HG02973 (cell line): ENCODE results near the gene TMIE.
"Not testable (repeated sequence)": the region's sequence is repeated elsewhere in the genome, so short reads cannot be mapped to it uniquely, and the experiment has no call there.

ENCODE experiments used
- ATAC-seq: cut with Tn5 transposase; IDR thresholded peaks from one replicate; pipeline ENCODE4 v1.9.1; 2021; ENCODE audit warnings: moderate library complexity; ENCODE audit not compliant: unreplicated experiment

TMIE gene

DNA sequence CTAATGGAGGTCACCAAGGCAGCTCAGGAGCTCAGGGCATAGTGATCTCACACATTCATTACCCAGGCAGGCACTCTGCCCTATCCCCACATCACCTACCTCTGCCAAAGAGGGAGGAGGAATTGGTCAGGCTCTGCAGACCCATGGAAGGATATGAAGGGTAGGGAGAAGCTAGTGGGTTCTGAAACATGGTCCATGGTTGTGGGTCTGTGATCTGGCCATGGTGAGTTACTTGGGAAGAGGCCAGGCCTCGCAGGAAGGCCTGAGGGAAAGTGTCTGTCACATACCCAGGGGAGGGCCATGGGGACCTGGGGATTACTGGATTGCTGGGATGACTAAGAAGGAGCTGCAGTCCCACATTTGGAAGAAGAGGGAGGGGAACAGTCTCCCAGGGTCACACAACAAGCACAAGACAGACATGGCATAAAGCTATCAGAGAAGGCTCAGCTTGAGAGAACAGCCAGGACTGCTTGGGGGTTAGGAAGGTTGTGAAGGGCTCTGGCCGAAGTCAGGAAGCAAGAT lies 17.9 kb downstream of the TMIE start:
- no peak for ATAC-seq

DNA sequence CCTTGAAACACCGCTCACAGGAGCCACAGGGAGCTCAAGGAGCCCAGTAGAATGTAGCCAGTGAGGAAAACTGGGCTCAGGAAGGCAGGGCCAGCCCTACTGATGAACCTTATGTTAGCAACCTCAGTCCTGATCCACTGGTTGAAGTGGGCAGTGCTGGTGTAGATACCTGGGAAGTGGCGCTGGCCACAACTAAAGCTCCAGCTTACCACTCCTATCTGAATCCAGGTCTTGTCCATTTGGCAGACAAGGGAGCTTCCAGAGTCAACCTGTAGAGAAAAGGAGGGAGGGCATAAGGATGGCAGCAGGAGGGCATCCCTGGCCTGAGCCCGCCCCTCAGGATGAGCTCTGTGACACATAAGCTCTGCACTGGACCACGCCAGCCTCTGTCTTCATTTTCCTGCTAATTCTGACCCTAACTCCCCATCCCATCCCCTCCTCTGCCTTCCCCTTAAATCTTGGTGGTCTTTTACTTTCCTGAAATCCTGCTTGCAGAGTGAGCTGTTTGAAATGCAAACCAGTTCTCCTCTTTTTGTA lies 18.6 kb downstream of the TMIE start:
- no peak for ATAC-seq

DNA sequence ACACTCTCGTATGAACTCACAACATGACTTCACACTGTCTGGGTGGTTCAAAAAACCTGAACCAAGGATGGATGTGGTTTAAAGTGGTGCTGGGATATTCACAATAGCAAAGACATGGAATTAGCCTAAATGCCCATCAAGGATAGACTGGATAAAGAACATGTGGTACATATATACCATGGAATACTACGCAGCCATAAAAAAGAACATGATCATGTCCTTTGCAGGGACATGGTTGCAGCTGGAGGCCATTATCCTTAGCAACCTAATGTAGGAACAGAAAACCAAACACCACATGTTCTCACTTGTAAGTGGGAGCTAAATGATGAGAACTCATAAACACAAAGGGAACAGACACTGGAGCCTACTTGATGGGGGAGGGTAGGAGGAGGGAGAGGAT lies 19.8 kb downstream of the TMIE start:
- no peak for ATAC-seq

- ATAC-seq: no peak
These were observed 21.3 kb downstream of the TMIE start for GRCh38 chr3:46722443-46722842.

DNA sequence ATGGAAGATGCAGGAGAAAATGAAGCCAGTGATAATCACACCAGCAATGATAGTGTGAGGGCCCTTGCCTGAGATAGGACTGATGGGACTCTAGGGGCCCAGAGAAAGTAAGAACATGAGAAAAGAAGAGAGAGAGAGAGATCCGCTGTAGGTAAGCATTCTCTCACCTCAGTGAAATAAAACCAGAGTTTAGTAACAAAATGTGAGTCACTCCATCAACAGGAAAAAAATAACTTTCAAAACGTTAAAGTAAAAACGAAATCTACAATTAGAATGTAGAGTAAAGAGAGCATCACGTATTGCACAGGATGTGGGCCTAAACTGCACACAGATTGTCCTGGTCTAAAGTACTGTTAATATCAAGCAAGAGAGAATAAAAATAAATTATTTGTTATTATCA lies 23.2 kb downstream of the TMIE start:
- ATAC-seq: no peak

- ATAC-seq: no peak
These were observed 24.6 kb downstream of the TMIE start for GRCh38 chr3:46725621-46726314.

DNA sequence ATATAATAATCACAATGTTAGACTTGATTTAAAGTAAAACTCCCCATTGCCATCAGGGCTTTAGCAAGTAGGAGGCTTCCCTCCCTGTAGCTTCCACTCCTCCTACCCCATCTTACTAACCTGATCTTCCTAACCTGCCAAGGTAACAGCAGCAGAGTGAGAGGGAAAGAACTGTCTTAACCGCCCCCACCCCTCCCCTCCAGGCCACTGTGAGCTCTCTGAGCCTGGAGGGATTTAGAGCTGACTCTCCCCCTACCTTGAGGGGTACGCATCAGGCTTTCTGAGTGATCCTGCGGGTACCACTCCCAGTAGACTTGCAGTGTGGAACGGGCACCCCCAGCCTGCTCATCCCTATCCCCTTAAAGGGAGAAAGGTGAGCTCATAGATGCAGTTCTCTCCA lies 27.8 kb downstream of the TMIE start:
- no peak for ATAC-seq

- no peak for ATAC-seq
These were observed 29.6 kb downstream of the TMIE start for GRCh38 chr3:46730819-46731218.

DNA sequence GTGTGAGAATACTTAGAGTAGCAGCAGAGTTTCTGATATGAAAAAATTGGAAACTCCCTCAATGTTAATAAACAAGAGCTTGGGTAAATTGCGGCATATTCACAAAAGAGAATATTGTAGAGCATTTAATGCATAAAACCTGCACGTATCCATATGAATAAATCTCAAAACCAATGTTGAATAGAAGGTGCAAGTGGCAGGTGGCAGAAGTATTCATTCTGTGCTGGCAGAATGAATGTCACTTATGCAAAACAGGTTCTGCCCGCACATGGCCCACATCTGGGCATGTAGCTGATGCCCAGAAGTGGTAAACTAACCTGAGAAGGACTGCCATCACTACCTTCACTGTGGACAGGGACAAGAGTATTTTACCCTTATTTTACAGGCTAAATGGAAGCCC lies 30.6 kb downstream of the TMIE start:
- no peak for ATAC-seq

- no peak for ATAC-seq
These were observed 32.0 kb downstream of the TMIE start for GRCh38 chr3:46733026-46733800.

- no peak for ATAC-seq
These were observed 33.6 kb downstream of the TMIE start for GRCh38 chr3:46734773-46735172.

- no peak for ATAC-seq
These were observed 35.0 kb downstream of the TMIE start for GRCh38 chr3:46736006-46736872.

- ATAC-seq: no peak
These were observed 36.1 kb downstream of the TMIE start for GRCh38 chr3:46737329-46737731.

DNA sequence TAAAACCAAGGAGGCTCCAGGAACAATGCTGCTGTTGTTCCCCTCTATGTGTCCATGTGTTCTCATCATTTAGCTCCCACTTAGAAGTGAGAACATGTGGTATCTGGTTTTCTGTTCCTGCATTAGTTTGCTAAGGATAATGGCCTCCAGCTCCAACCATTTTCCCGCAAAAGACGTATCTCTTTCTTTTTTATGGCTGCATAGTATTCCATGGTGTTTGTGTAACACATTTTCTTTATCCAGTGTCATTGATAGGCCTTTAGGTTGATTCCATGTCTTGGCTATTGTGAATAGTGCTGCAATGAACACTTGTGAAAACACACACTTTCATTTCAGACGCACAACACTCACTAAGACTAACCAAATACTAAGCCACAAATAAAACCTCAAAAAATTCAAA lies 38.4 kb downstream of the TMIE start:
- ATAC-seq: not testable (repeated sequence)

DNA sequence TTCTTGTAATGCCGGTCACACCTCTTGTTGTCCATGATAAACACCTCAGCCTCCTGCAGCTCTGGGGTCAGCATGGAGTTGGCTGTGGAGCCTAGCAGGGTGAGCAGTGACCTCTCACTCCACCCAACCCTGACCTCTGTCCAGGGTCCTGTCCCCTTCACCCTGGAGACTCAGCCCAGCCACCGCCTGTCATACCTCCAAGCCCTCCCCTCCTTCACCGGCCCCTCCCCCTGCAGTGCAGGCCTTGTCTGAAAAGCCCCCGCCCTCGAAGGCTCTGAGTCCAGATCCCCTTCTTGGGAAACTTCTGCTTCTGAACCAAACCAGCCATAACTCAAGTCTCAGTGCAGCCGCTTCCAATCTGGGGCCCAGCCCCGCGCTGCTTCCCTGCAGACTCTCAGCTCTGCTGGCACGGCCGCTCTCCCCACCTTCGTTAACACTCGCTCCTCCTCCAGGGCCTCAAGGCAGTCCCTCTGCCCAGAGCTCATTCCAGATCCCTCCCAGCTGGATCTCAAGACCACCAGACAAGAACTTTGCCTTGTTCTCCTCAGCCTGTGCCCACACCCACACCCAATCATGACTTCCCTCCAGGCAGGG lies 41.9 kb downstream of the TMIE start:
- ATAC-seq: no peak

DNA sequence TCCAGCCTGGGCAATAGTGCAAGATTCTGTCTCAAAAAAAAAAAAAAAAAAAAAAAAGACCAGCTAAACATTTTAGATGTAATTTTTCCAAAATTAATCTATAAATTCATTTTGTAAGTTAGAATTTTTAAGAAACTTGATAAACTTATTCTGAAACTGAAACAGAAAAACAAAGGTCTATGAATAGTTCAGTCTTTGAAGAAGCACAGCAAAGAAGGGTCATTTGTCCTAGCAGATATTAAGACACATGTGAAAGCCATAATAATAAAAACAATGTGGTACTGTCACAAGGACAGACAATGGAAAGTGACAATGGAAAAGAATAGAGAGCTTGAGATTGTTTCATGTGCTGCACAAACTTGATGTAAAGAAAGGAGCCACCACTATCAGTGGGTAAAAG lies 45.5 kb downstream of the TMIE start:
- ATAC-seq: no peak

GRCh38 chr3:46748170-46748569 lies 47.0 kb downstream of the TMIE start:
- ATAC-seq: no peak

GRCh38 chr3:46749129-46749528 lies 47.9 kb downstream of the TMIE start:
- ATAC-seq: no peak

- no peak for ATAC-seq
These were observed 49.4 kb downstream of the TMIE start for GRCh38 chr3:46750555-46751038.

DNA sequence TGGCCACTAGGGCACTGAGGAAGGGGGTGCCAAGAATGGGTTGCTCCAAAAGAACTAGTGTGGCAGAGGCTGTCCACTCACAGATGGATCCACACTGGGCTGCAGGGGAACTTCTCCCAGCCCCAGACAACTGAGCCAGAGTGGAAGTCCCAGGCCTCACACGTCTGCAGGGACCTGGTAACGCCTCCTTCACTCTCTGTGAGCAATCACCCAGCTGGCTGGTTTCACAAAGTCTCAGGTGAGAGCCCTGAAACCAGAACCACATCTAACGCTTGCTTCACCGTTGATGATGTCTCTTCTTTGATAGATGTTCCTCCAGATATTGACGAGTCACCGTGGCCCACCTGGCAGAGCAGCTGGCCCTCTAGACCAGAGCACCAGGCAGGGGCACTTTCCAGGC lies 51.9 kb downstream of the TMIE start:
- ATAC-seq: not testable (repeated sequence)

GRCh38 chr3:46755646-46756045 lies 54.5 kb downstream of the TMIE start:
- no peak for ATAC-seq
